ENCODE data around the gene LENG8.

The LENG8 gene

DNA sequence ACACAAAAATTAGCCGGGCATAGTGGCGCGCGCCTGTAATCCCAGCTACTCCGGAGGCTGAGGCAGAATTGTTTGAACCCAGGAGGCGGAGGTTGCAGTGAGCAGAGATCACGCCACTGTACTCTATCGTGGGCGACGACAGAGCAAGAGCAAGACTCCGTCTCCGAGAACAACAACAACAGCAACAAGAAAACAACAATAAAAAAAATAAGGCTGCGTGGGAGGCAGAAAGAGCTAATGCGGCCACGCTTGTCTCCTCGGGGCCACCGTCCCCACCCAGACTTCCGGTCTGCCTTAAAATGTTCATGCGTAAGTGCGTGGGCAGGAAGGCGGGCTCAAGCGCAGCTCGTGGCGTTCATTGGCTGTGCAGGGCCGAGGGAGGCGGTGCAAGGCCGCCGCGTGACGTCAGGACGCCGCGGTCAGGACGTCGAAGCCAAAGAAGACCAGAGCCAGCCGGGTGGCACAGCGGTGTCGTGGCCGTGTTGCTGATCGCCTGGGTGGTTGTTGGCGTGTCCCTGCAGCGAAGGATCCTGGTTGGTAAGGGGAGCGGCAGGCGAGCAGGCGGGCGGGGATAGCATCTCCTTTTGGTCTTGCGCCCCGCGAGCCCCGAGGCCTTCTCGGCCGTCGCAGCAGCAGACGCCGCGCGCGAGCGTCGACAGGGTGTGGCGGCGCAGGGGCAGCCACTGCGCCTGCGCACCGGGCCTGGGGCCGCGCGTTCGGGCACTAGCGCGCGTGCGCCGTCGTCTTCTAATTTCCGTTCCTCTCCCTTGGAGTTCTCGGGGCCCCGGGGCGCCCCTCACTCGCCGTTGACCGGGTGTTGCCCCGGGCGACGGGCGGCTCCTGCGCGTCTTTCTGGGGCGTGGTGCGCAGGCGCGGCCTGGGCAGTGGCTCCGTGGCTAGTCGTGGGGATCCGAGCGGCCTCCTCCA, at the start of gene LENG8:
TSS of gene LENG8 (plus strand) at position 426 of the 927 bp plus-strand sequence. CDS start 2,146 bp downstream, outside the sequence.
- DNase-seq = peak; percentile 95
- in situ Hi-C loops (cut with HindIII; ENCODE audit: low pct_ligation_motif_present, low pct_unique_long_range_greater_than_20kb, low sequenced_read_pairs) = no loop called here

DNA sequence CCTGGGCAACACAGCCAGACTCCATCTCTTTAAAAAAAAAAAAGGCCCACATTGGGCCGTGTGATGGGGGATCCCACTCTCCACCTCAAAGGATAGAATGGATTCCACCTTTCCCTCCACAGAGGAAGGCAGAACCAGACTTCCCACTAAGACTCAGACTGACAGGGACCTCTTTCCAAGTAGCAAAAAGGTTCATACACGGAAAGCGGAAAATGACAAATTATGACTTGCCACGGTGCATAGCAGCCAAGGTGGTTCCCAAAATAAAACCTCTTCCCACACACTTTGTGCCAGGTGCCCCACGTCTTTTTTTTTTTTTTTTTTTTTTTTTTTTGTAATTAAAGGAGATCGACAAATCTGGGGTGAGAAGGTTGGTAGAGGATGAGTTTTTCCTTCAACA, 48.1 kb upstream of the LENG8 start:
- no peak for DNase-seq
- in situ Hi-C loops (cut with HindIII; ENCODE audit: low pct_ligation_motif_present, low pct_unique_long_range_greater_than_20kb, low sequenced_read_pairs) = no loop called here

DNA sequence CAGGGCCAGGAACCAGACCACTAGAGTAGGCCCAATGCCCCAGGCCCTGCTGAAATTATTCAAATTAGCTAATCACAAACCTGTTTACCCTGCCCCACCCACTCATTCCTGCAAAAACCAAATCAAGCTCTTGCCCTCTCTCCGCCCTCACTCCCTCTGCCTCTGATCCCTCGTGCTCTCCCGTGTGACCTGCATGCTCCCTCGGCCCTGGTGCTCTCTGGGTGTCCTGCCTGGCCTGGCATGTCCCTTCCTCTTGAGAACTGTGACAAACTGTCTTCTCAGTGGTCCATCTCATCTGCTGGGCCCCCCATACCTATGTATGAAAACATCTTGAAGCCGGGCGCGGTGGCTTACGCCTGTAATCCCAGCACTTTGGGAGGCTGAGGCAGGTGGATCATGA, 45.9 kb upstream of the LENG8 start:
- no peak for DNase-seq
- in situ Hi-C loops (cut with HindIII; ENCODE audit: low pct_ligation_motif_present, low pct_unique_long_range_greater_than_20kb, low sequenced_read_pairs) = no loop called here

DNA sequence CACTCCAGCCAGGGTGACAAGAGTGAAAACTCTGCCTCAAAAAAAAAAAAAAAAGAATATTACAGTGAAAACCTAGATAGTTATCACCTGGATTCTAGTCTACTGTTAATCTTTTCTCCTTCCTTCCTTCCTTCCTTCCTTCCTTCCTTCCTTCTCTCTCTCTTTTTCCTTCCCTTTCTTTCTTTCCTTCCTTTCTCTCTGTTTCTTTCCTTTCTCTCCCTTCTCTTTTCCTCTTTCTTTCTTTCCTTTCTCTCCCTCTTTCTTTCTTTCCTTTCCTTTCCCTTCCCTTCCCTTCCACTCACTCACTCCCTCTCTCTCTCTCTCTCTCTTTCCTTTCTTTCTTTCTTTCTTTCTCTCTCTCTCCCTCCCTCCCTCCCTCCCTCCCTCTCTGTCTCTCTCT, 43.4 kb upstream of the LENG8 start:
- no peak for DNase-seq
- in situ Hi-C loops (cut with HindIII; ENCODE audit: low pct_ligation_motif_present, low pct_unique_long_range_greater_than_20kb, low sequenced_read_pairs) = no loop called here

DNA sequence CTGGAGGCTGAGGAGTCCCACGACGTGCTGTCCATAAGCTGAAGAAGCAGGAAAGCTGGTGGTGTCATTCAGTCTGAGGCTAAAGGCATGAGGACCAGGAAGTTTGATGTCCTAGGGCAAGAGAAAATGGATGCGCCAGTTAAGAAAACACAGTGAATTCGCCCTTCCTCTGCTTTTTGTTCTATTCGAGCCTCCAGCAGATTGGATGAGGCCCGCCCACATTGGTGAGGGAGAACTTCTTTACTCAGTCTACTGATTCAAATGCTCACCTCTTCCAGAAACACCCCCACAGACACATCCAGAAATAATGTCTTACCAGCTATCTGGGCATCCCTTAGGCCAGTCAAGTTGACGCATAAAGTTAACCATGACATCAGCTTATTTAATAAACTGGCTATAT, 41.2 kb upstream of the LENG8 start:
- DNase-seq = no peak
- in situ Hi-C loops (cut with HindIII; ENCODE audit: low pct_ligation_motif_present, low pct_unique_long_range_greater_than_20kb, low sequenced_read_pairs) = no loop called here

DNA sequence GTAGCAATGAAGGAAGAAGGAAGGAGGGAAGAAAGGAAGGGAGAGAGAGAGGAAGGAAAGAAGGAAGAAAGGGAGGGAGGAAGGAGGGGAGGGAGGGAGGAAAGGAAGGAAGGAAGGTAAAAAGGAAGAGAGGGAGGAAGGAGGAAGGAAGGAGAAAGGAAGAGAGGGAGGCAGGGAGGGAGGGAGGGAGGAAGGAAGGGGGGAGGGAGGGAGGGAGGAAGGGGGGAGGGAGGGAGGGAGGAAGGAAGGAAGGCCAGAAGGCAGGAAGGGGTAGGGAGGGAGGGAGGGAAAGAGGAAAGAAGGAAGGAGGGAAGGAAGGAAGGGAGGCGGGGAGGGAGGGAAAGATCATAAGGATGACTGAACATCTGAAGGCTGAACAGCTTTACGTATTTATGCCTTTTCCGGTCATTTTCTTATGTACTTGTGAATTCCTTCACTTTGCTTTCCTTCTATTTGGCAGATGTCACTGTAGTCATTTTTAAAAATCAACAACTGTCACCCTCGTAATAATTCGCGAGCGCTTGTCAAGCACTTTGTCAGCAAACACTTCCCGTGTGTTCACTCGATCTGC, 40.5 kb upstream of the LENG8 start:
- no peak for DNase-seq

DNA sequence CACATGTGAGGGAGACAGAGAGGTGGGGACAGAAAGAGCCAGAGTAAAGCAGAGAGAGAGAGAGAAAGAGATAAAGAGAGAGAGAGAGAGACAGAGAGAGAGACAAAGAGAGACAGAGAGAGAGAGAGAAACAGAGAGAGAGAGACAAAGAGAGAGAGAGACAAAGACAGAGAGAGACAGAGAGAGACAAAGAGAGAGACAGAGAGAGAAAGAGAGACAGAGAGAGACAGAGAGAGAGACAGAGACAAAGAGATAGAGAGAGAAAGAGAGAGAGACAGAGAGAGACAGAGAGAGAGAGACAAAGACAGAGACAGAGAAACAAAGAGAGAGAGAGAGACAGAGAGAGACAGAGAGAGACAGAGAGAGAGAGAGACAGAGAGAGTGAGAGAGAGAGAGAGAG, 38.0 kb upstream of the LENG8 start:
- in situ Hi-C loops (cut with HindIII; ENCODE audit: low pct_ligation_motif_present, low pct_unique_long_range_greater_than_20kb, low sequenced_read_pairs) = no loop called here
- DNase-seq = no peak

More for the DNA sequence above, 40.5 kb upstream of the LENG8 start:
- in situ Hi-C loops (cut with HindIII; ENCODE audit: low pct_ligation_motif_present, low pct_unique_long_range_greater_than_20kb, low sequenced_read_pairs) = no loop called here

DNA sequence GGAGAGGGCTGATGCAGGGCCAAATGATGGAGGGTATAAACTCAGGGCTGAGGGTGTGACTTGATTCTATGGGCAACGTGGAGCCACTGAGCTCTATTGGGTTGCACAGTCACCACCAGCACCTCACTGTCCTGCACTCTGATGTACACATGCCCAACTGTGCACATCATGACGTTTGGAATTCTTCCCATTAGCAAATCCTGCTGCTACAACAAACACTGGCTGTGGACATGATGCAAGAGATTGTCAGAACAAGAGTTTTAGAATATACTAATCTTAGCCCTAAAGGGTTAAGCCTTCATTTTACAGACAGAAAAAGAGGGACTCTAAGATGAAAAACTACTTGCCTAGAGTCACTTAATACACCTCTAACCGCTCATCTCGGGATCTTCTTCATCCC, 36.1 kb upstream of the LENG8 start:
- in situ Hi-C loops (cut with HindIII; ENCODE audit: low pct_ligation_motif_present, low pct_unique_long_range_greater_than_20kb, low sequenced_read_pairs) = no loop called here

DNA sequence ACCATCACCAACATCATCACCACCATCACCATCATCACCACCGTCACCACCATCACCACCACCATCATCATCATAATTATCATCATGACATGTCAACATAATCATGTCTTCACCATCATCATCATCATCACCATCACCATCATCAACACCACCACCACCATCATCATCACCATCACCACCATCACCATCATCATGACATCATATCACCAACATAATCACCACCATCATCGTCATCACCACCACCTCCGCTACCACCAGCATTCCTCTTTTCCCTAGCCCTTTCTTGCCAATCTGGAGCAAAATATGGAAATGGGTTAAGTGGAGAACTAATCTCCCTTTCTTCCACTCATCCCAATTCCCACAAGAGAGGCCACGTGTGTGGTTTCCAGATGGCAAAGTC, 34.8 kb upstream of the LENG8 start:
- no peak for DNase-seq
- in situ Hi-C loops (cut with HindIII; ENCODE audit: low pct_ligation_motif_present, low pct_unique_long_range_greater_than_20kb, low sequenced_read_pairs) = no loop called here

More for the DNA sequence above, 36.1 kb upstream of the LENG8 start:
- DNase-seq = no peak

DNA sequence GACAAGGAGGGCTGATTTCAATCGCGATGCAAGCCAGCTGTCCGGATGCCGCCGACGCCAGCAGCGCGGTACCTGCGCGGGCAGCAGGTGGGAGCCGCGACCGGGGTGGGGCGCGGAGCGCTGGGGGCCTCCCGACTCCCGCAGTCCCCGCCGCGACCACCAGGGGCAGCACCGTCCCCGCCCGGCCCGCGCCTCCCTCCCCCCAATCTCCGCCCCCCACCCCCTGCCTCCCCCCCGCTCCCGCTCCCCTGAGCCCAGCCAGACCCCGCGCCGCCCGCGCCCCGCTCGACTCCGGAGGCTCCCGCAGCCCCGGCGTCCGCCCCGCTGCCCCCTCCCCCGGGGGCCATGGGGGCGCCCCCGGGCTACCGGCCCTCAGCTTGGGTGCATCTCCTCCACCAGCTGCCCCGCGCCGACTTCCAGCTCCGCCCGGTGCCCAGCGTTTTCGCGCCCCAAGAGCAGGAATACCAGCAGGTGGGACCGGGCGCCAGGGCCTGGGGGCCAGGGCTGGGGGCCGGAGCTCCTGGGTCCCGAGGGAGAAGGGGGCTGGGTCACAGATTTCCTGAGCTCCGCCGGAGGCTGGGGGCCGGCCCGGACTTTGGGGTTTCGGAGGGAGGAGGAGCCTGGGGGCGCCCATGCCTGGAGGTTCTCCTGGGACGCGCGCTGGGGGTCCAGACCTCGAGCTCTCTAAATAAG, 33.6 kb upstream of the LENG8 start, which contains the start of gene TTYH1:
TSS of gene TTYH1 (plus strand) at position 257 of the 693 bp plus-strand sequence. CDS start at position 346, 89 bp downstream.
- DNase-seq = no peak
- in situ Hi-C loops (cut with HindIII; ENCODE audit: low pct_ligation_motif_present, low pct_unique_long_range_greater_than_20kb, low sequenced_read_pairs) = no loop called here

DNA sequence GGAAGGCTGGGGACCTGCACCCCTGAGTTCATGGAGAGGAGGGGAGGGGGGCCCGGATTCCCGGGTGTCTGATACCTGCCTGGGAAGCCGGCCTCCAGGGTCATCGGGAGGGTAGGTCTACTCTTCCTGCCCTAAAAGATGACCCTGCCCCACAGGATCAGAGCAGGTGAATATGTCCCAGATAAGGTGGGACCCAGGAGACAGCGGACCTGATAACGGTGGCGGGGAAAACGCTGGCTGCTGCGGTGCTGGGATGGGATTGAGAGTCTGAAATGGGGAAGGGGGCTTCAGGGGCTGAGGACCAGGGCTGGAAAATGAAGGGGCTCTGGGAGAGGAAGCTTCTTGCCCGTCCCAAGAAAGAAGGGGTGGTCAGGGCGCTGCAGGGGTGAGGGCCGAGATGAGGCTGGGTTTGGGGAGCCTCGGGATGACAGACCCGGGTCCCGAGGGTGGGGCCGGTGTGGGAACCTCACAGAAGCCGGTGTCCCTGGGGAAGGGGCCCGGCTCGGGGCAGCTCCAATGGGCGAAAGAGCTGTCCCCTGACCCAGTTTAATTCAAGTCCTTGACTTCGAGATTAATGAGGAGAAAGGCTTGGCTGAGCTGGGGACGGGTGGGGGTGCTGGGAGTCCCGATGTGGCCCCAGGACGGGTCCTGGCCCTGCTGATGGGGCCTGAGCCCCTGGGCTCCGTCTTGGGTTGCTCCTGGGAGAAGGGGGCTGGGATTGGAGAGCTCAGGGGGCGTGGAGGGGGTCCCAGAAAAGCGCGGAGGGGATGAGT, 32.9 kb upstream of the LENG8 start:
- DNase-seq = no peak
- in situ Hi-C loops (cut with HindIII; ENCODE audit: low pct_ligation_motif_present, low pct_unique_long_range_greater_than_20kb, low sequenced_read_pairs) = no loop called here

DNA sequence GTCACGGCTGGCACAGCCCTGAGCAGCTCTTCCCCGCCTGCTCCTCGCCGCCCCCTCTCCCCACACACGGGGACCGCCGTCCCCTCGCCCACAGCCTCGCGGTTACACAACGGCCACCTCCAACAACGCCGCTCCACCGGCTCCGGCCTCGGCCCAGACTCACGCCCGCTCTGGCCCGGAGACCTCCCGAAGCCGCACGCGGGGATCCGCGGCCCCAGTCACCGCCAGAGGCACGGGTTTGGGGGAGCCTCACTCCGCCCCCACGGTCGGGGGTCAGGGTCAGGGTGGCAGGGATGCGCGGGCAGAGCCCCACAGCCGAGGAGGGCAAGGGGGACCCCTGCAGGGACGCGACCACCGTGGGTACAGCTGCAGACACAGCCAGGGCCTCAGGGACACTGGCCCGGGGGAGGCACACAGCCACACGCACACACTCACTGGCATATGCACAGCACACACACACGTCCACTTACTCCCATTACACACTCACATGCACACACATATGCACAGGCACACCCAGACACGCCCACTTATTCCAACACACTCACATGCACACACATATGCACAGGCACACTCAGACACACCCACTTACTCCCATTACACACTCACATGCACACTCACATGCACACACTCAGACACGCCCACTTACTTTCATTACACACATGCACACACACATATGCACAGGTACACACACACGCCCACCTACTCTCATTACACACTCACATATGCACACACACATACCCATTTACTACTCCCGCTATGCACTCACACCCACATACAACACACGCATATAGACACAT, 32.1 kb upstream of the LENG8 start:
- no peak for DNase-seq
- in situ Hi-C loops (cut with HindIII; ENCODE audit: low pct_ligation_motif_present, low pct_unique_long_range_greater_than_20kb, low sequenced_read_pairs) = no loop called here

DNA sequence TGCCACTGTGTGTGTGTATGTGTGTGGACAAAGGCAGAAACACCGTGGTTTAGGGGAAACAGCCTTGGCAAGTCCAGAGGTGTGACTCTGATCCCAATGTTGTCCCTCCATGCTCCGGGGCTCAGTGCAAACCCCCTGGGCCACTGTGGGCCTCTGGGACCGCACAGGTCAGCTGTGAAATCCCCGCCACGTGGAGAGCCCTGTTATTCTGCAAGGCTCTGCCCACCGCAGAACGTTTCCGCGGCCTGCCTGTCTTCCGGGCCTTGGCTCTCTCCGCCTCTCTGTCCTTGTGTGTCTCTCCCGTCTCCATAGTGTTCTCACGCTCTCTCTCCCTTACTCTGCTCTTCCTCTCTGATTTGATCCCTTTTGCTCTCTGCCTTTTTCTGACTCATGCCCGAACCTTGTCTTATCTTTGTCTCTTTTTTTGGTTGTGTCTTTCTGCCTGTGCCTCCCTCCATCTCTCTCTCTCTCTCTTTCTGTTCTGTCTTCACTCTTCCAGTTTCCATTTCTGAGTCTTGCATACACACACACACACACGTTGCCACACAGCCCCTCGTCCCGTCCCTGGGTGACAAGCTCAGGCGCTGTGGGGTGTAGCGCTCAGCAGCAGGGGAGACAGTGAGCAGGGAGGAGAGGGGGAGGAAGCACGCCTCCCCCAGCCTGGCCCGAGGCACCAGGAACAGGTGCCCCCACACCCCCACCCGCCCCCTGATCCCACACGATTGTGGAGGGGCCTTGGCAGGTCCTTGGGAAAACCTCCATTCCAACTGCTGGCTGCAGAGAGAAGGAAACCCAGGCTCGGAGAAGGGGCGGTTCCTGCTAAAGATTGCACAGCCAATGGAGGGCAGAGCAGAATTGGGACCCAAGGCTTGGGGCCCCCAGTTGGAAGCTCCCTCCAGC, 30.7 kb upstream of the LENG8 start:
- in situ Hi-C loops (cut with HindIII; ENCODE audit: low pct_ligation_motif_present, low pct_unique_long_range_greater_than_20kb, low sequenced_read_pairs) = no loop called here
- DNase-seq = no peak

DNA sequence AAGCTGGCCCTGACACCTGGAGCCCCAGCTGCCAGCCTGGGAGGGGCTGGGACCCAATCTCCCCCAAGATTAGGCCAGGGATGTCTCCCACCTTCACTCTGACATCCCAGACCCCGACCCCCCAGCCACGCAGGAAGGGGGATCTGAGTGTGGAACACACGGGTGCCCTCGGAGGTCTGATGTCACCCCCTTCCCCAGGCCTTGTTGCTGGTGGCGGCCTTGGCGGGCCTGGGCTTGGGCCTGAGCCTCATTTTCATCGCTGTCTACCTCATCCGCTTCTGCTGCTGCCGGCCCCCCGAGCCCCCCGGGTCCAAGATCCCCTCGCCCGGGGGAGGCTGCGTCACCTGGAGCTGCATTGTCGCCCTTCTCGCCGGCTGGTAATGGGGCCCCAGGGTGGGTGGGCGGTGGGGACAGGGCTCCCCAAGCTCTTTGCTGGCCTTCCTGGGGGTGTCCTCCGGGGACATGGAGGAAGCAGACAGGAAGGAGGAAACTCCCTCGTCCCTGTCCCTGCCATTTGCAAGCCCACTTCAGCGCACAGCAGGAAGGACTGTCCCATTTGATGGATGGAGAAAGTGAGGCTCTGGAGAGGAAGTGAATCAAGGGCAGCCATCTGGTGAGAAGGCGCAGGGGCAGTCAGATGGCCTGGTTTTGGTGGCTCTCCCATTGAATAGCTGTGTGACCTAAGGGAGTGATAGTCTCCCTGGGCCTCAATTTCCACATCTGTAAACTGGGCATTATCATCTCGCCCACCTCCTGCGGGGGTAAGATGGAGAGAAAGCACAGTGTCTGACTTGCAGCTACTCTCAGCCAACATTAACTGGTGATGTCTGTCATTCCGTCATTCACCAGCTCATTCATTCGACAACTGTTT, 29.8 kb upstream of the LENG8 start:
- no peak for DNase-seq
- in situ Hi-C loops (cut with HindIII; ENCODE audit: low pct_ligation_motif_present, low pct_unique_long_range_greater_than_20kb, low sequenced_read_pairs) = no loop called here

DNA sequence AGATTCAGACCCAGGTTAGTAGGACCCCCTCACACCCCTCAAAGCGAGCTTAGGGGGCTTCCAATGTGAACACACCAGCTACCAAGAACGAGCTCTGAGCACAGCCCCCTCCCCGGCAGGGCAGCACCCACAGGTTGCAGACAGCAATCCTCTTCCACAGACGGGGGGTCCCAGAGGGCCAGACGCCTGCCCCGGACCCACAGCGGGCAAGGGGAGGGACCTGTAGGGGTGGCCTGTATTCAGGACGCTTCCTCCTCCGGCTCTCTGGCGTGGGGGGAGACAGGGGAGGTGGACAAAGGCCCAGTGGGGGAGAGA, 29.0 kb upstream of the LENG8 start:
- in situ Hi-C loops (cut with HindIII; ENCODE audit: low pct_ligation_motif_present, low pct_unique_long_range_greater_than_20kb, low sequenced_read_pairs) = no loop called here
- DNase-seq = no peak

DNA sequence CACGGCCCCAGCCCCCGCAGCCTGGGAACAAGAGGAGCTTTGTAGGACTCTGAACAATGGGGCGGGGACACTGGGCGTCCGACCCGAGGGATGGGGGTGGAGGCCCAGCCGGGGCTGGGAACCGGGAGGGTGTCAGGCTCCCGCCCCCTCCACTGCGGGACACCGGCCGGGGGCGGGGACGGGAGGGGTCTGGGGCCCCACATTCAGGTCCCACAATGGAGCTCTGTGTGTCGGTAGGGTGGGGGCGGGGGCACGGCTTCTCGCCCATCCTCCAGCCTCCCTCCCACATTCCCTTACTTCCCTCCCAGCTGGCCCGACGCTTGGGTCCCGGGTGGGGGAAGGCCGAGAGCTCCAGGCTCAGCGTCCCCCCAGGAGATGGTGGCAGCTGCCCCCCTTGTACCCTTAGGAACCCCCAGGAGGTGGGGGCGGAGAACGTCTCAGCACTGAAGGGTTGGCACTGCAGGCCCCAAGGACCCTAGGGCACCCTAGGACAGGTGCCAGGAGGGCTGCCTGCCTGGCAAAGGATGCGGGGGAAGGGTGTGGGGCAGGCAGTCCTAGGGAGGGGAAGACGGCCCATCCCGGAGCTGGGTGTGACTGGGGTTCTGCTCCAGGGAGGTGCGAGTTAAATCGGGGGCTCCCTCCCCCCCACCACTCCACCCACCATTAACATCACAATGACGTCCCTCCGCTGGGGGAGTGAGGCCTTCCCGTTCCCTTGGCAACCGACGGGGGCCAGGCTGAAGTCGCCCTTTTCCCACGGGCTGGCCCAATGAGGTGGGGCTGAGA, 28.4 kb upstream of the LENG8 start:
- no peak for DNase-seq
- in situ Hi-C loops (cut with HindIII; ENCODE audit: low pct_ligation_motif_present, low pct_unique_long_range_greater_than_20kb, low sequenced_read_pairs) = no loop called here
